GM23338 (cell line): ENCODE results near the gene IL15RA. TPM values are rescaled to one million over a fixed set of nuclear protein-coding genes. Genes with fewer than 3 reads are reported as not detected.

Experiments
- ATAC-seq: fragments of 200-7000 bp; cut with Tn5 transposase; 3 replicates; pipeline ENCODE4 v1.9.1; 2020
- DNase-seq: peaks from one replicate; pipeline ENCODE4 v3.0.0-alpha.2; 2015; ENCODE audit warnings: low spot score
- H2AFZ ChIP-seq: fragments of 200-600 bp; sonication (generic); 2 replicates; pipeline ENCODE4 v1.8.0; 2016; ENCODE audit warnings: antibody characterized with exemption, mild to moderate bottlenecking, moderate library complexity
- H3F3A ChIP-seq: fragments of 200-600 bp; sonication (generic); replicated peaks from 2 replicates; pipeline ENCODE4 v1.8.0; 2017; ENCODE audit warnings: antibody characterized with exemption, mixed run types, low read depth
- H3K27ac ChIP-seq: fragments of 200-600 bp; sonication (generic); 2 replicates; pipeline ENCODE4 v1.6.1; 2016; ENCODE audit warnings: low read depth
- H3K27me3 ChIP-seq: fragments of 200-600 bp; sonication (generic); 2 replicates; pipeline ENCODE4 v1.8.0; 2016; ENCODE audit warnings: mild to moderate bottlenecking, mixed run types, moderate library complexity; ENCODE audit not compliant: insufficient read depth
- H3K36me3 ChIP-seq: fragments of 200-600 bp; sonication (generic); 2 replicates; pipeline ENCODE4 v1.8.0; 2016; ENCODE audit warnings: mild to moderate bottlenecking; ENCODE audit not compliant: insufficient read depth
- H3K4me1 ChIP-seq: fragments of 200-600 bp; sonication (generic); 2 replicates; pipeline ENCODE4 v1.8.0; 2016; ENCODE audit warnings: mild to moderate bottlenecking, moderate library complexity; ENCODE audit not compliant: insufficient read depth
- H3K4me2 ChIP-seq: fragments of 200-600 bp; sonication (generic); 2 replicates; pipeline ENCODE4 v1.7.1; 2017; ENCODE audit warnings: mixed run types
- H3K4me3 ChIP-seq: fragments of 200-600 bp; sonication (generic); 2 replicates; pipeline ENCODE4 v1.6.1; 2016; ENCODE audit warnings: mixed run types
- H3K79me2 ChIP-seq: fragments of 200-600 bp; sonication (generic); replicated peaks from 2 replicates; pipeline ENCODE4 v1.8.0; 2017; ENCODE audit warnings: mild to moderate bottlenecking; ENCODE audit not compliant: insufficient read depth
- H3K9me2 ChIP-seq: fragments of 200-600 bp; sonication (generic); 2 replicates; pipeline ENCODE4 v1.8.0; 2017; ENCODE audit not compliant: insufficient read depth
- H4K20me1 ChIP-seq: fragments of 200-600 bp; sonication (generic); replicated peaks from 2 replicates; pipeline ENCODE4 v1.8.0; 2017; ENCODE audit warnings: mild to moderate bottlenecking; ENCODE audit not compliant: insufficient read depth
- H3K27ac Mint-ChIP-seq: 2 replicates; pipeline ENCODE4 v1.8.0; 2020; ENCODE audit warnings: inconsistent platforms, mild to moderate bottlenecking, moderate library complexity, mixed read lengths
- H3K27me3 Mint-ChIP-seq: 3 replicates; pipeline ENCODE4 v1.8.0; 2022; ENCODE audit warnings: low read depth, mild to moderate bottlenecking, moderate library complexity, mixed read lengths, inconsistent platforms; ENCODE audit not compliant: insufficient read depth, poor library complexity
- H3K36me3 Mint-ChIP-seq: 3 replicates; pipeline ENCODE4 v1.8.0; 2021; ENCODE audit warnings: low read depth, mild to moderate bottlenecking, inconsistent platforms, moderate library complexity, mixed read lengths
- H3K4me1 Mint-ChIP-seq: 3 replicates; pipeline ENCODE4 v1.8.0; 2020; ENCODE audit warnings: mild to moderate bottlenecking, inconsistent platforms, mixed read lengths
- H3K4me3 Mint-ChIP-seq: 3 replicates; pipeline ENCODE4 v1.8.0; 2021; ENCODE audit warnings: moderate library complexity, mild to moderate bottlenecking, inconsistent platforms, mixed read lengths
- H3K9me3 Mint-ChIP-seq: 3 replicates; pipeline ENCODE4 v1.8.0; 2020; ENCODE audit warnings: moderate library complexity, mild to moderate bottlenecking, inconsistent platforms, mixed read lengths
- CREB1 ChIP-seq: fragments of 250-450 bp; sonication (Bioruptor Pico); IDR thresholded peaks from 2 replicates; pipeline ENCODE4 v1.5.0; 2020; ENCODE audit warnings: low read depth, mild to moderate bottlenecking, moderate library complexity
- CTCF ChIP-seq, 2 experiments: fragments of 200-600 bp in 1 of 2; sonication (generic) in 1 of 2; conservative IDR thresholded peaks; 2 replicates each; pipeline versions ENCODE4 v1.5.1 to v1.6.1; 2016 to 2017; ENCODE audit warnings: antibody characterized with exemption in 2 of 2, low read depth in 2 of 2, mild to moderate bottlenecking in 2 of 2, moderate library complexity in 1 of 2
- ETS1 ChIP-seq: IDR thresholded peaks from 2 replicates; pipeline ENCODE4 v1.6.1; 2016; ENCODE audit warnings: antibody characterized with exemption
- EZH2 ChIP-seq: fragments of 200-600 bp; sonication (generic); IDR thresholded peaks from one replicate; pipeline ENCODE4 v1.8.0; 2017; ENCODE audit warnings: antibody characterized with exemption, mild to moderate bottlenecking, low read depth; ENCODE audit not compliant: unreplicated experiment
- EZH2phosphoT487 ChIP-seq: fragments of 200-600 bp; sonication (generic); IDR thresholded peaks from one replicate; pipeline ENCODE4 v1.8.1; 2018; ENCODE audit warnings: antibody characterized with exemption; ENCODE audit not compliant: unreplicated experiment
- JUNB ChIP-seq: IDR thresholded peaks from one replicate; pipeline ENCODE4 v1.6.1; 2016; ENCODE audit warnings: antibody characterized with exemption; ENCODE audit not compliant: unreplicated experiment
- NANOG ChIP-seq: IDR thresholded peaks from 2 replicates; pipeline ENCODE4 v1.6.1; 2016; ENCODE audit warnings: antibody characterized with exemption, borderline replicate concordance
- POLR2AphosphoS5 ChIP-seq: IDR thresholded peaks from 2 replicates; pipeline ENCODE4 v1.6.1; 2016; ENCODE audit warnings: antibody characterized with exemption, low read depth
- STAT1 ChIP-seq: IDR thresholded peaks from one replicate; pipeline ENCODE4 v1.6.1; 2016; ENCODE audit warnings: antibody characterized with exemption; ENCODE audit not compliant: unreplicated experiment
- ZNF114 ChIP-seq: fragments of 250-450 bp; sonication (Bioruptor Pico); IDR thresholded peaks from 2 replicates; pipeline ENCODE4 v1.5.0; 2020; ENCODE audit warnings: mild to moderate bottlenecking, moderate library complexity
- ZNF331 ChIP-seq: fragments of 250-450 bp; sonication (Bioruptor Pico); IDR thresholded peaks from 2 replicates; pipeline ENCODE4 v1.5.0; 2020; ENCODE audit warnings: low read depth, mild to moderate bottlenecking, moderate library complexity
- polyA plus RNA-seq: library from polyadenylated mRNA; unstranded; fragments of >200 nt; fragmentation: Nextera tagmentation; extraction: Ambion mirVana; gene quantifications from 2 replicates; pipeline ENCODE4 v1.2.1, GENCODE V29; 2016
- total RNA-seq: library from RNA; depleted of rRNA; stranded (reverse); fragments of >200 nt; shearing (Covaris generic); gene quantifications from 2 replicates; pipeline ENCODE4 v1.2.3, GENCODE V29; 2014
- TF ChIP-seq, protein P1 (sequence below): fragments of 250-450 bp; sonication (Bioruptor Pico); IDR thresholded peaks from 2 replicates; pipeline ENCODE4 v1.5.0; 2020; ENCODE audit warnings: mild to moderate bottlenecking, moderate library complexity
- TF ChIP-seq, protein P2 (sequence below): IDR thresholded peaks from one replicate; pipeline ENCODE4 v1.6.1; 2018; ENCODE audit warnings: antibody characterized with exemption; ENCODE audit not compliant: unreplicated experiment

IL15RA gene
- total and polyA plus RNA-seq, 2 experiments from 2014 or later = 1.6 to 2.2 TPM

DNA sequence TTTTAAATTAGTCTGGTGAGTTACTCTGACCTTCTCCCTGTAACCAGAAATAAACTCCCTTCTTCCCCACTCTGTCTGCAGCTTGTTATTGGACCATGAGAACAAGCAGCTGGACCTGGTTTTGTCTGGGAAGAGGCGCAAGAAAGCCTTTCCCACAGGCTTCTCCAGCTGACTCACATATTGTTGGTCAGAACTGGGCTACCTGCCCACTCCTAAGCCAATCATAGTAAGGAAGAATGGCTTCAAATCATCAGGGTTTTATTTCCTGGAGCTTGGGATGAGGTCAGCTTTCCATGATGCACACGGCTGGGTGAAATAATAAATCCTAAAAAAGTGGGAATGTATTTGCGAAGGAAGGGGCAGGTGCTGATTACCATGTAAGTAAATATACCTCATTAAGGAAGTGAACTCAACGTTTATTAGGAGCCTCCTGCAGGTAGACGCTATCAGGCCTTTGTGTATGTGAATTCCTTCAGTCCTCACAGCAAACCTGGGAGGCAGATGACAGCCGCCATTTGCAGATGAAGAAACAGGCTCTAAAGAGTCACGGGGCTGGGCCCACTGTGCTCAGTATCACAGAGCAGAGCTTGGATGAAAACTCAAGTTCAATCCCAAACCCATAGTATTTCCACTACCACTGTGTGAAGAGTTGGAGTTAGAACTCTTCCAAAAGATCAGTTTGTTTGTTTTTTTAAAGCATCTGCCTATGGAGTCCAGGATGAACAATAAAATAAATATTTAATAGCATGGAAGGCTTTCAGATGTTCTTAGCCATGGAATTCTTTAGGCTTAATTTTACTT lies 32.8 kb downstream of the IL15RA start:
- ATAC-seq (peak; percentile 9; the same call in 2 of the 3 replicates), DNase-seq (no peak)
- Histone ChIP-seq H4K20me1 (no peaks in the 10 kb centered on the region), H3K4me2 (peak overlapping the region; percentile 13), H3K4me3 (no peak overlapping the region), H3K27ac (peak overlapping the region; percentile 59; the same call in 1 of the 2 replicates), H2AFZ (peak overlapping the region; percentile 44), H3K79me2 (no peaks in the 10 kb centered on the region), H3K4me1 (peaks cover 22% of the 10 kb centered on the region), H3K36me3 (no peaks in the 10 kb centered on the region), H3K27me3 (no peaks in the 10 kb centered on the region), H3F3A (0 out of 2 replicates have a peak, but pooled peaks cover 5% of the 10 kb centered on the region), H3K9me2 (0 out of 2 replicates have a peak, but pooled peaks cover 2% of the 10 kb centered on the region)
- Mint-ChIP-seq H3K36me3 (no peaks in the 10 kb centered on the region; the same call in 2 of the 3 replicates), H3K27me3 (peaks cover 13% of the 10 kb centered on the region), H3K9me3 (no peaks in the 10 kb centered on the region), H3K4me3 (no peak overlapping the region; the same call in 2 of the 3 replicates), H3K27ac (no peak overlapping the region), H3K4me1 (peaks cover 43% of the 10 kb centered on the region)
- no peak for TF ChIP-seq JUNB
- no peak for TF ChIP-seq POLR2AphosphoS5
- no peak for TF ChIP-seq NANOG
- no peak for TF ChIP-seq EZH2
- no peak for TF ChIP-seq ETS1
- TF ChIP-seq, protein P1, sequence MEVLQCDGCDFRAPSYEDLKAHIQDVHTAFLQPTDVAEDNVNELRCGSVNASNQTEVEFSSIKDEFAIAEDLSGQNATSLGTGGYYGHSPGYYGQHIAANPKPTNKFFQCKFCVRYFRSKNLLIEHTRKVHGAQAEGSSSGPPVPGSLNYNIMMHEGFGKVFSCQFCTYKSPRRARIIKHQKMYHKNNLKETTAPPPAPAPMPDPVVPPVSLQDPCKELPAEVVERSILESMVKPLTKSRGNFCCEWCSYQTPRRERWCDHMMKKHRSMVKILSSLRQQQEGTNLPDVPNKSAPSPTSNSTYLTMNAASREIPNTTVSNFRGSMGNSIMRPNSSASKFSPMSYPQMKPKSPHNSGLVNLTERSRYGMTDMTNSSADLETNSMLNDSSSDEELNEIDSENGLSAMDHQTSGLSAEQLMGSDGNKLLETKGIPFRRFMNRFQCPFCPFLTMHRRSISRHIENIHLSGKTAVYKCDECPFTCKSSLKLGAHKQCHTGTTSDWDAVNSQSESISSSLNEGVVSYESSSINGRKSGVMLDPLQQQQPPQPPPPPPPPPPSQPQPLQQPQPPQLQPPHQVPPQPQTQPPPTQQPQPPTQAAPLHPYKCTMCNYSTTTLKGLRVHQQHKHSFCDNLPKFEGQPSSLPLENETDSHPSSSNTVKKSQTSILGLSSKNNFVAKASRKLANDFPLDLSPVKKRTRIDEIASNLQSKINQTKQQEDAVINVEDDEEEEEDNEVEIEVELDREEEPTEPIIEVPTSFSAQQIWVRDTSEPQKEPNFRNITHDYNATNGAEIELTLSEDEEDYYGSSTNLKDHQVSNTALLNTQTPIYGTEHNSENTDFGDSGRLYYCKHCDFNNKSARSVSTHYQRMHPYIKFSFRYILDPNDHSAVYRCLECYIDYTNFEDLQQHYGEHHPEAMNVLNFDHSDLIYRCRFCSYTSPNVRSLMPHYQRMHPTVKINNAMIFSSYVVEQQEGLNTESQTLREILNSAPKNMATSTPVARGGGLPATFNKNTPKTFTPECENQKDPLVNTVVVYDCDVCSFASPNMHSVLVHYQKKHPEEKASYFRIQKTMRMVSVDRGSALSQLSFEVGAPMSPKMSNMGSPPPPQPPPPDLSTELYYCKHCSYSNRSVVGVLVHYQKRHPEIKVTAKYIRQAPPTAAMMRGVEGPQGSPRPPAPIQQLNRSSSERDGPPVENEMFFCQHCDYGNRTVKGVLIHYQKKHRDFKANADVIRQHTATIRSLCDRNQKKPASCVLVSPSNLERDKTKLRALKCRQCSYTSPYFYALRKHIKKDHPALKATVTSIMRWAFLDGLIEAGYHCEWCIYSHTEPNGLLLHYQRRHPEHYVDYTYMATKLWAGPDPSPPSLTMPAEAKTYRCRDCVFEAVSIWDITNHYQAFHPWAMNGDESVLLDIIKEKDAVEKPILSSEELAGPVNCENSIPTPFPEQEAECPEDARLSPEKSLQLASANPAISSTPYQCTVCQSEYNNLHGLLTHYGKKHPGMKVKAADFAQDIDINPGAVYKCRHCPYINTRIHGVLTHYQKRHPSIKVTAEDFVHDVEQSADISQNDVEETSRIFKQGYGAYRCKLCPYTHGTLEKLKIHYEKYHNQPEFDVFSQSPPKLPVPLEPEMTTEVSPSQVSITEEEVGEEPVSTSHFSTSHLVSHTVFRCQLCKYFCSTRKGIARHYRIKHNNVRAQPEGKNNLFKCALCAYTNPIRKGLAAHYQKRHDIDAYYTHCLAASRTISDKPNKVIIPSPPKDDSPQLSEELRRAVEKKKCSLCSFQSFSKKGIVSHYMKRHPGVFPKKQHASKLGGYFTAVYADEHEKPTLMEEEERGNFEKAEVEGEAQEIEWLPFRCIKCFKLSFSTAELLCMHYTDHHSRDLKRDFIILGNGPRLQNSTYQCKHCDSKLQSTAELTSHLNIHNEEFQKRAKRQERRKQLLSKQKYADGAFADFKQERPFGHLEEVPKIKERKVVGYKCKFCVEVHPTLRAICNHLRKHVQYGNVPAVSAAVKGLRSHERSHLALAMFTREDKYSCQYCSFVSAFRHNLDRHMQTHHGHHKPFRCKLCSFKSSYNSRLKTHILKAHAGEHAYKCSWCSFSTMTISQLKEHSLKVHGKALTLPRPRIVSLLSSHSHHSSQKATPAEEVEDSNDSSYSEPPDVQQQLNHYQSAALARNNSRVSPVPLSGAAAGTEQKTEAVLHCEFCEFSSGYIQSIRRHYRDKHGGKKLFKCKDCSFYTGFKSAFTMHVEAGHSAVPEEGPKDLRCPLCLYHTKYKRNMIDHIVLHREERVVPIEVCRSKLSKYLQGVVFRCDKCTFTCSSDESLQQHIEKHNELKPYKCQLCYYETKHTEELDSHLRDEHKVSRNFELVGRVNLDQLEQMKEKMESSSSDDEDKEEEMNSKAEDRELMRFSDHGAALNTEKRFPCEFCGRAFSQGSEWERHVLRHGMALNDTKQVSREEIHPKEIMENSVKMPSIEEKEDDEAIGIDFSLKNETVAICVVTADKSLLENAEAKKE (CRISPR knock-in tag) = no peak
- no peak for TF ChIP-seq STAT1
- no peak for TF ChIP-seq EZH2phosphoT487
- no peak for TF ChIP-seq ZNF114 (CRISPR knock-in tag)
- TF ChIP-seq CTCF (conservative IDR thresholded peaks at IDR 0.05; ENCODE audit: low read depth in 2 of 2) = no peak
- TF ChIP-seq, protein P2, sequence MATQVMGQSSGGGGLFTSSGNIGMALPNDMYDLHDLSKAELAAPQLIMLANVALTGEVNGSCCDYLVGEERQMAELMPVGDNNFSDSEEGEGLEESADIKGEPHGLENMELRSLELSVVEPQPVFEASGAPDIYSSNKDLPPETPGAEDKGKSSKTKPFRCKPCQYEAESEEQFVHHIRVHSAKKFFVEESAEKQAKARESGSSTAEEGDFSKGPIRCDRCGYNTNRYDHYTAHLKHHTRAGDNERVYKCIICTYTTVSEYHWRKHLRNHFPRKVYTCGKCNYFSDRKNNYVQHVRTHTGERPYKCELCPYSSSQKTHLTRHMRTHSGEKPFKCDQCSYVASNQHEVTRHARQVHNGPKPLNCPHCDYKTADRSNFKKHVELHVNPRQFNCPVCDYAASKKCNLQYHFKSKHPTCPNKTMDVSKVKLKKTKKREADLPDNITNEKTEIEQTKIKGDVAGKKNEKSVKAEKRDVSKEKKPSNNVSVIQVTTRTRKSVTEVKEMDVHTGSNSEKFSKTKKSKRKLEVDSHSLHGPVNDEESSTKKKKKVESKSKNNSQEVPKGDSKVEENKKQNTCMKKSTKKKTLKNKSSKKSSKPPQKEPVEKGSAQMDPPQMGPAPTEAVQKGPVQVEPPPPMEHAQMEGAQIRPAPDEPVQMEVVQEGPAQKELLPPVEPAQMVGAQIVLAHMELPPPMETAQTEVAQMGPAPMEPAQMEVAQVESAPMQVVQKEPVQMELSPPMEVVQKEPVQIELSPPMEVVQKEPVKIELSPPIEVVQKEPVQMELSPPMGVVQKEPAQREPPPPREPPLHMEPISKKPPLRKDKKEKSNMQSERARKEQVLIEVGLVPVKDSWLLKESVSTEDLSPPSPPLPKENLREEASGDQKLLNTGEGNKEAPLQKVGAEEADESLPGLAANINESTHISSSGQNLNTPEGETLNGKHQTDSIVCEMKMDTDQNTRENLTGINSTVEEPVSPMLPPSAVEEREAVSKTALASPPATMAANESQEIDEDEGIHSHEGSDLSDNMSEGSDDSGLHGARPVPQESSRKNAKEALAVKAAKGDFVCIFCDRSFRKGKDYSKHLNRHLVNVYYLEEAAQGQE = no peak
- TF ChIP-seq CREB1 (CRISPR knock-in tag) = no peak
- TF ChIP-seq ZNF331 = no peak
